Measurements from ENCODE around the gene ZNF333. TPM values are rescaled to one million over a fixed set of nuclear protein-coding genes. Genes with fewer than 3 reads are reported as not detected.

ZNF333 gene
- polyA plus RNA-seq, 1 experiment = 16.4 TPM

DNA sequence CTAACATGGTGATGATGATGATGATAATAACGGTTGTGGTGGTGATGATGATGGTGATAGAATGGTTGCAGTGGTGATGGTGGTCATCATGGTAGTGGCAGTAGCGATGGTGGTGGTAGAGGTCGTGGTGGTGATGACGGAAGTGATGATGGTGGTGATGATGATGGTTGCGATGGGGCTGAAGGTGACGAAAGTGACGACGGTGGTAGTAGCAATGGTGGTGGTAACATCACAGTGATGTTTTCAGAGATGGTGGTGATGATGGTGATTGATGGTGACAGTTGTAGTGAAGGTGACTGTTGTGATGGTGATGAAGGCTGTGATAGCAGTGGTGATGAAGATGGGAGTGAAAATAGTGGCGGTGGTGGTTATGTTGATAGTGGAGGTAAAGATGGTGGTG, 11.6 kb upstream of the ZNF333 start:
- TF ChIP-seq, protein P1, sequence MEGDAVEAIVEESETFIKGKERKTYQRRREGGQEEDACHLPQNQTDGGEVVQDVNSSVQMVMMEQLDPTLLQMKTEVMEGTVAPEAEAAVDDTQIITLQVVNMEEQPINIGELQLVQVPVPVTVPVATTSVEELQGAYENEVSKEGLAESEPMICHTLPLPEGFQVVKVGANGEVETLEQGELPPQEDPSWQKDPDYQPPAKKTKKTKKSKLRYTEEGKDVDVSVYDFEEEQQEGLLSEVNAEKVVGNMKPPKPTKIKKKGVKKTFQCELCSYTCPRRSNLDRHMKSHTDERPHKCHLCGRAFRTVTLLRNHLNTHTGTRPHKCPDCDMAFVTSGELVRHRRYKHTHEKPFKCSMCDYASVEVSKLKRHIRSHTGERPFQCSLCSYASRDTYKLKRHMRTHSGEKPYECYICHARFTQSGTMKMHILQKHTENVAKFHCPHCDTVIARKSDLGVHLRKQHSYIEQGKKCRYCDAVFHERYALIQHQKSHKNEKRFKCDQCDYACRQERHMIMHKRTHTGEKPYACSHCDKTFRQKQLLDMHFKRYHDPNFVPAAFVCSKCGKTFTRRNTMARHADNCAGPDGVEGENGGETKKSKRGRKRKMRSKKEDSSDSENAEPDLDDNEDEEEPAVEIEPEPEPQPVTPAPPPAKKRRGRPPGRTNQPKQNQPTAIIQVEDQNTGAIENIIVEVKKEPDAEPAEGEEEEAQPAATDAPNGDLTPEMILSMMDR (IDR thresholded peaks at IDR 0.05; ENCODE audit: insufficient read depth, low read depth, low read length) = no peak
- DNase-seq (ENCODE audit: low read depth) = no peak
- Histone ChIP-seq H3K4me3 (ENCODE audit: low read depth, low read length) (no peak overlapping the region), H3K36me3 (ENCODE audit: control insufficient read depth, insufficient read depth, low read length) (no peaks in the 10 kb centered on the region), H3K27me3 (ENCODE audit: control insufficient read depth, insufficient read depth, low read length) (0 out of 2 replicates have a peak, but pooled peaks cover 1% of the 10 kb centered on the region)
- ChIA-PET POLR2A (no interaction called here), CTCF (no interaction called here)

DNA sequence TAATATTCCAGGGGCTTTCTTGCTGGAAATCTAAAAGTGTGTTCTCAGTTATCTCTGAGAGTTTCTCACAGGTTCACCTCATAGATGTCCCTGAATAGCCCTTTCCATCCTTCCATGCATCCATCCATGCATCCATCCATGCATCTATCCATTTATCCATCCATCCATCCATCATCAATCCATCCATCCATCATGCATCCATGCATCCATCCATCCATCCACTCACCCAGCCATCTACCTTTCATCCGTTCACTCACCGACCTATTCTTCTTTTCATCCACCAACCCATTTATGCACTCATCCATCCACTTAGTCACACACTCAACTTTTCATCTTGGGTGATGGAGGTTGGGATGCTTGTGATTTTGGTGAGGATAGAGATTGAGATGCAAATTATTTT, 7.8 kb upstream of the ZNF333 start:
- TF ChIP-seq, protein P1 (IDR thresholded peaks at IDR 0.05; ENCODE audit: insufficient read depth, low read depth, low read length) = no peak
- DNase-seq (ENCODE audit: low read depth) = no peak

DNA sequence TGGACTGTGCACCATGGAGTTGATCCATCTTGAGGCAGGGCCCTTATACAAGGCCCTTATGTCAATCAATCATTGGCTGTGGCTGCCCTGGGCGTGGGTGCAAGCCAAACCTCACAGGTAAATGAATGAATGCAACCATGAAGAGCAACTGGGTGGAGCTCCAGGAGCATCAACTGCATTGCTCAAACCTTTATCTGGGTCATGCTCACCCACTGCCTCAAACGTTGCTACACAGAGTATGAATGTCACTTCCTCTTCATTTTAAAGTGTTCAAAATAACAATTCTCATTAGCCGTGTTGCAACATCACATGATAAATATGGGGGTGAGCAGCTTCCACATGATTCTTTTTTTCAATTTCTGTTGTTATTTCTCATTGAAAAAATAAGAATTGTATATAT, 6.4 kb upstream of the ZNF333 start:
- Histone ChIP-seq H3K36me3 (ENCODE audit: control insufficient read depth, insufficient read depth, low read length) (no peaks in the 10 kb centered on the region), H3K27me3 (ENCODE audit: control insufficient read depth, insufficient read depth, low read length) (no peaks in the 10 kb centered on the region), H3K4me3 (ENCODE audit: low read depth, low read length) (no peak overlapping the region)
- TF ChIP-seq, protein P1 (IDR thresholded peaks at IDR 0.05; ENCODE audit: insufficient read depth, low read depth, low read length) = no peak
- POLR2A ChIA-PET = no interaction called here
- DNase-seq (ENCODE audit: low read depth) = no peak
- CTCF ChIA-PET = interaction anchor here (0.9 to 5.3 kb wide), 2 partner anchors 110 to 126 kb away, joined by 3 to 62 read pairs; partner anchors contain the start of gene NDUFB7

More for the DNA sequence above, 7.8 kb upstream of the ZNF333 start:
- POLR2A ChIA-PET = no interaction called here
- Histone ChIP-seq H3K36me3 (ENCODE audit: control insufficient read depth, insufficient read depth, low read length) (no peaks in the 10 kb centered on the region), H3K4me3 (ENCODE audit: low read depth, low read length) (no peak overlapping the region), H3K27me3 (ENCODE audit: control insufficient read depth, insufficient read depth, low read length) (no peaks in the 10 kb centered on the region)
- CTCF ChIA-PET = no interaction called here

DNA sequence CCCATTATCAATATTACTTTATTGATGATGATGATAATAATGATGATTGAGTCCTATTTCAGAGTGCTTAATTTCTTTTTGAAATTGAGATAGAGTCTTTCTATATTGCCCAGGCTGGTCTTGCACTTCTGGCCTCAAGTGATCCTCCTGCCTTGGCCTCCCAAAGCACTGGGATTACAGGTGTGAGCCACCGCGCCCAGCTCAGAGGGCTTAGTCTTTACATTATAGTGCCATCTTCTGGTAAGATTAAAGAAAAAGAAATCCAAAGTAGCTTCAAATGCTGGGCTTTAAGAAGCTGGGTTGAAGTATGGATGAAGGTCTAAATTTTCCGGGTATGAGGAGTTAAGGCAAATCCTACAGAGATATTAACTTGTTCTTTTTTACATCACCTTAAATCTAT, 3.4 kb upstream of the ZNF333 start:
- ChIA-PET POLR2A (interaction anchor here (0.6 kb wide), 2 partner anchors 94 to 146 kb away, joined by 3 to 4 read pairs; no protein-coding TSS in a partner anchor), CTCF (interaction anchor here (0.8 to 5.3 kb wide), 5 partner anchors 9 to 129 kb away, joined by 3 to 62 read pairs (median 4); partner anchors contain the start of gene NDUFB7)
- TF ChIP-seq, protein P1 (IDR thresholded peaks at IDR 0.05; ENCODE audit: insufficient read depth, low read depth, low read length) = peak; percentile 30; the same call in 1 of the 2 replicates
- H3K4me3 ChIP-seq (ENCODE audit: low read depth, low read length) = no peak overlapping the region
- DNase-seq (ENCODE audit: low read depth) = no peak
- H3K36me3 ChIP-seq (ENCODE audit: control insufficient read depth, insufficient read depth, low read length) = no peaks in the 10 kb centered on the region
- H3K27me3 ChIP-seq (ENCODE audit: control insufficient read depth, insufficient read depth, low read length) = no peaks in the 10 kb centered on the region

DNA sequence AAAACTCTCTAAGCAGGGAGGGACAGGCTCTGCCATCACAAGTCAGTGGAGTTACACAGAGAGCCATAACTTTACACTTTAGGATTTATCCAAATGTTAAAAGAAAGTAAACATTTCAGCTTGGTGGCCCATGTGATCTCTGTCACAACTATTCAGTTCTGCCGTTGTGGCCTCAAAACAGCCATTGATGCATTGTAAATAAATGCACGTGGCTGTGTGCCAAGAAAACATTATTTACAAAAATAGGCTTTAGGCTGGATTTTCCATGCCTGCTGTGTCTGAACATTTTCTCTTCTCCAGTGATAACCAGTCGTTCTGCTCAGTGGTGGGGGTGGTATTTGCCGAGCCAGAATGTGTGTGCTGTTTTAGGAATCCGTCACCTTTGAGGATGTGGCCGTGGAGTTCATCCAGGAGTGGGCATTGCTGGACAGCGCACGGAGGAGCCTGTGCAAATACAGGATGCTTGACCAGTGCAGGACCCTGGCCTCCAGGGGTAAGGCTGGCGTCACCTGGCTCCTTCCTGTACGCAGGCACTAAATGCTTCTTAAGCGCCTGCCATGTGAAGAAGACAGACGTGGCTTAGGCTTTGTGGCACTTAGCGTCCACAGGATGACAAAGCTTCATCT, 4.9 kb downstream of the ZNF333 start:
- Histone ChIP-seq H3K27me3 (ENCODE audit: control insufficient read depth, insufficient read depth, low read length) (no peaks in the 10 kb centered on the region), H3K36me3 (ENCODE audit: control insufficient read depth, insufficient read depth, low read length) (peaks cover 14% of the 10 kb centered on the region), H3K4me3 (ENCODE audit: low read depth, low read length) (no peak overlapping the region)
- CTCF ChIA-PET = interaction anchor here (0.6 to 1.8 kb wide), 3 partner anchors 22 to 833 kb away, joined by 3 to 7 read pairs (median 4); no protein-coding TSS in a partner anchor
- no peak for DNase-seq (ENCODE audit: low read depth)
- POLR2A ChIA-PET = no interaction called here
- TF ChIP-seq, protein P1 (IDR thresholded peaks at IDR 0.05; ENCODE audit: insufficient read depth, low read depth, low read length) = no peak

All from BJ (cell line).